PC-3 (cell line): ENCODE results near the gene DISP3. TPM values are rescaled to one million over a fixed set of nuclear protein-coding genes. Genes with fewer than 3 reads are reported as not detected.

Experiments used
- ATAC-seq: fragments of 200-7000 bp; cut with Tn5 transposase; 2 replicates; pipeline ENCODE4 v1.9.1; 2020; ENCODE audit warnings: mild to moderate bottlenecking, moderate library complexity
- BruUV-seq: library from RNA; stranded (reverse); fragments of 400-500 nt; replicated peaks from 2 replicates; lab custom pipeline; 2021; lab: Mats Ljungman, UMichigan
- CTCF ChIA-PET: fragments of 300-600 bp; sonication (Branson Sonifier 250); formaldehyde crosslinking; loops from one replicate; lab custom pipeline; 2022; ENCODE audit warnings: antibody characterized with exemption; lab: Charles Lee
- POLR2A ChIA-PET: fragments of 300-600 bp; sonication (Branson Sonifier 250); formaldehyde crosslinking; loops from one replicate; lab custom pipeline; 2022; ENCODE audit warnings: antibody characterized with exemption; ENCODE audit not compliant: unreplicated experiment; lab: Charles Lee
- DNase-seq: peaks from one replicate; pipeline ENCODE4 v3.0.0-alpha.2; 2015
- H2AFZ ChIP-seq: fragments of 300-600 bp; sonication (generic); 2 replicates; pipeline ENCODE4 v1.6.0; 2016; ENCODE audit warnings: antibody characterized with exemption, low read length
- H3F3A ChIP-seq: fragments of 300-600 bp; sonication (generic); one replicate; pipeline ENCODE4 v1.6.0; 2017; ENCODE audit warnings: antibody characterized with exemption, low read length, control low read depth, mild to moderate bottlenecking; ENCODE audit not compliant: unreplicated experiment
- H3K27ac ChIP-seq: fragments of 300-600 bp; sonication (generic); 2 replicates; pipeline ENCODE4 v1.5.1; 2016; ENCODE audit warnings: mild to moderate bottlenecking, low read length
- H3K27me3 ChIP-seq: fragments of 300-600 bp; sonication (generic); 2 replicates; pipeline ENCODE4 v1.6.1; 2016; ENCODE audit warnings: low read length, mixed read lengths
- H3K36me3 ChIP-seq: fragments of 300-600 bp; sonication (generic); 2 replicates; pipeline ENCODE4 v1.6.1; 2016; ENCODE audit warnings: low read depth, mixed run types, low read length, mixed read lengths
- H3K4me1 ChIP-seq: fragments of 300-600 bp; sonication (generic); 2 replicates; pipeline ENCODE4 v1.5.1; 2016; ENCODE audit warnings: low read length; ENCODE audit not compliant: insufficient read depth
- H3K4me2 ChIP-seq: fragments of 300-600 bp; sonication (generic); 2 replicates; pipeline ENCODE4 v1.6.0; 2016; ENCODE audit warnings: low read length
- H3K4me3 ChIP-seq: fragments of 300-600 bp; sonication (generic); 2 replicates; pipeline ENCODE4 v1.5.1; 2016; ENCODE audit warnings: mild to moderate bottlenecking, low read length, mixed read lengths
- H3K79me2 ChIP-seq: fragments of 300-600 bp; sonication (generic); 2 replicates; pipeline ENCODE4 v1.6.1; 2017; ENCODE audit warnings: low read length, mixed read lengths
- H3K9ac ChIP-seq: fragments of 300-600 bp; sonication (generic); 2 replicates; pipeline ENCODE4 v1.6.0; 2016; ENCODE audit warnings: mild to moderate bottlenecking, low read length
- H3K9me2 ChIP-seq: fragments of 300-600 bp; sonication (generic); replicated peaks from 2 replicates; pipeline ENCODE4 v1.6.1; 2016; ENCODE audit warnings: mixed run types, low read length, mixed read lengths
- H3K9me3 ChIP-seq: fragments of 300-600 bp; sonication (generic); 2 replicates; pipeline ENCODE4 v1.6.1; 2016; ENCODE audit warnings: low read length, mixed read lengths
- H4K20me1 ChIP-seq: fragments of 300-600 bp; sonication (generic); 2 replicates; pipeline ENCODE4 v1.6.1; 2016; ENCODE audit warnings: low read length, mixed read lengths
- CTCF ChIP-seq: fragments of 300-600 bp; sonication (generic); conservative IDR thresholded peaks from 2 replicates; pipeline ENCODE4 v1.5.1; 2017; ENCODE audit warnings: antibody characterized with exemption, low read depth, mild to moderate bottlenecking, low read length
- EZH2 ChIP-seq: fragments of 300-600 bp; sonication (generic); IDR thresholded peaks from one replicate; pipeline ENCODE4 v1.6.1; 2017; ENCODE audit warnings: antibody characterized with exemption, mild to moderate bottlenecking, low read length; ENCODE audit not compliant: unreplicated experiment
- EZH2phosphoT487 ChIP-seq: fragments of 300-600 bp; sonication (generic); IDR thresholded peaks from 2 replicates; pipeline ENCODE4 v1.6.1; 2018; ENCODE audit warnings: mild to moderate bottlenecking, antibody characterized with exemption, low read length, borderline replicate concordance
- intact Hi-C: fragments of 100-400 bp; cut with micrococcal nuclease; formaldehyde crosslinking; loops from 2 replicates; pipeline ENCODE4 v1.9.0; 2023
- total RNA-seq: library from RNA; depleted of rRNA; stranded (reverse); fragments of >200 nt; gene quantifications from 2 replicates; pipeline ENCODE4 v1.2.3, GENCODE V29; 2014

DISP3 gene
- total RNA-seq, 1 experiment from 2014 or later = 0.40 TPM

GRCh38 chr1:11575553-11575952, 96.6 kb downstream of the DISP3 start:
- H3K9me3 ChIP-seq = no peaks in the 10 kb centered on the region
- no peaks in the 10 kb centered on the region for H3K4me1 ChIP-seq
- H2AFZ ChIP-seq = no peak overlapping the region
- no TSS peak for BruUV-seq
- H3K36me3 ChIP-seq = no peaks in the 10 kb centered on the region
- H3K4me3 ChIP-seq = no peak overlapping the region
- H3K9ac ChIP-seq = no peak overlapping the region
- H3K79me2 ChIP-seq = no peaks in the 10 kb centered on the region
- DNase-seq = no peak
- no peaks in the 10 kb centered on the region for H3F3A ChIP-seq
- H4K20me1 ChIP-seq = no peaks in the 10 kb centered on the region
- H3K4me2 ChIP-seq = no peak overlapping the region
- no peak overlapping the region for H3K27ac ChIP-seq
- peaks cover 36% of the 10 kb centered on the region for H3K27me3 ChIP-seq
- ATAC-seq = no peak
- POLR2A ChIA-PET = no interaction called here
- intact Hi-C loops = no loop called here
- CTCF ChIA-PET = no interaction called here
- no peaks in the 10 kb centered on the region for H3K9me2 ChIP-seq
- TF ChIP-seq EZH2 (no peak), EZH2phosphoT487 (no peak), CTCF (no peak)

GRCh38 chr1:11576109-11576875, 97.3 kb downstream of the DISP3 start:
- ATAC-seq (no peak), DNase-seq (no peak)
- TF ChIP-seq EZH2 (no peak), EZH2phosphoT487 (no peak), CTCF (no peak)
- H3K4me1 ChIP-seq = no peaks in the 10 kb centered on the region
- CTCF ChIA-PET = no interaction called here
- POLR2A ChIA-PET = no interaction called here
- H4K20me1 ChIP-seq = no peaks in the 10 kb centered on the region
- no TSS peak for BruUV-seq
- no peaks in the 10 kb centered on the region for H3K79me2 ChIP-seq
- no peak overlapping the region for H3K9ac ChIP-seq
- no peak overlapping the region for H2AFZ ChIP-seq
- H3K27ac ChIP-seq = no peak overlapping the region
- no peaks in the 10 kb centered on the region for H3K36me3 ChIP-seq
- H3K9me2 ChIP-seq = no peaks in the 10 kb centered on the region
- no peaks in the 10 kb centered on the region for H3K9me3 ChIP-seq
- H3F3A ChIP-seq = no peaks in the 10 kb centered on the region
- no peak overlapping the region for H3K4me3 ChIP-seq
- H3K27me3 ChIP-seq = peaks cover 43% of the 10 kb centered on the region
- no peak overlapping the region for H3K4me2 ChIP-seq
- intact Hi-C loops = no loop called here

- no peak for DNase-seq
- ATAC-seq = no peak
- BruUV-seq = no TSS peak
- Histone ChIP-seq H3K4me3 (no peak overlapping the region), H4K20me1 (no peaks in the 10 kb centered on the region), H3K9me3 (no peaks in the 10 kb centered on the region), H3K4me2 (no peak overlapping the region), H3K36me3 (no peaks in the 10 kb centered on the region), H3K4me1 (no peaks in the 10 kb centered on the region), H3K27ac (no peak overlapping the region), H3F3A (no peaks in the 10 kb centered on the region), H3K9ac (no peak overlapping the region), H3K79me2 (no peaks in the 10 kb centered on the region), H3K9me2 (no peaks in the 10 kb centered on the region), H2AFZ (no peak overlapping the region), H3K27me3 (peaks cover 60% of the 10 kb centered on the region)
- ChIA-PET CTCF (no interaction called here), POLR2A (no interaction called here)
- intact Hi-C loops = no loop called here
- TF ChIP-seq CTCF (no peak), EZH2 (no peak), EZH2phosphoT487 (no peak)
These were observed 99.0 kb downstream of the DISP3 start for GRCh38 chr1:11578004-11578403.
